H9 (cell line): Measurements from ENCODE around the gene KIF22. TPM values are rescaled to one million over a fixed set of nuclear protein-coding genes. Genes with fewer than 3 reads are reported as not detected.

Experiments
- DNase-seq: peaks from one replicate; pipeline ENCODE4 v3.0.0-alpha.2; 2017
- H2AFZ ChIP-seq: one replicate; pipeline ENCODE4 v1.6.1; 2013; ENCODE audit warnings: mild to moderate bottlenecking, low read length, control low read depth, moderate library complexity
- H2AK5ac ChIP-seq: 2 replicates; pipeline ENCODE4 v1.6.1; 2013; ENCODE audit warnings: low read length, control low read depth, mixed read lengths; ENCODE audit not compliant: insufficient read length
- H2BK120ac ChIP-seq: one replicate; pipeline ENCODE4 v1.6.1; 2013; ENCODE audit warnings: low read depth, mild to moderate bottlenecking, low read length, control low read depth, inconsistent platforms; ENCODE audit not compliant: poor library complexity, severe bottlenecking
- H2BK12ac ChIP-seq: 2 replicates; pipeline ENCODE4 v1.6.1; 2013; ENCODE audit warnings: low read length, control low read depth, mixed read lengths, low read depth; ENCODE audit not compliant: insufficient read length
- H2BK15ac ChIP-seq: 2 replicates; pipeline ENCODE4 v1.6.1; 2013; ENCODE audit warnings: low read depth, low read length, control low read depth
- H2BK20ac ChIP-seq: one replicate; pipeline ENCODE4 v1.6.1; 2013; ENCODE audit warnings: low read depth, mild to moderate bottlenecking, low read length, control low read depth, inconsistent platforms; ENCODE audit not compliant: poor library complexity, severe bottlenecking
- H2BK5ac ChIP-seq: 2 replicates; pipeline ENCODE4 v1.6.1; 2013; ENCODE audit warnings: low read length, control low read depth, mixed read lengths; ENCODE audit not compliant: insufficient read length
- H3K14ac ChIP-seq: 2 replicates; pipeline ENCODE4 v1.6.1; 2013; ENCODE audit warnings: low read length, control low read depth; ENCODE audit not compliant: insufficient read depth
- H3K18ac ChIP-seq: 2 replicates; pipeline ENCODE4 v1.6.1; 2013; ENCODE audit warnings: low read depth, mild to moderate bottlenecking, mixed read lengths, low read length, control low read depth; ENCODE audit not compliant: insufficient read length
- H3K23ac ChIP-seq: 2 replicates; pipeline ENCODE4 v1.6.1; 2013; ENCODE audit warnings: low read length, control low read depth, mixed read lengths, low read depth; ENCODE audit not compliant: insufficient read length
- H3K23me2 ChIP-seq: 2 replicates; pipeline ENCODE4 v1.6.1; 2013; ENCODE audit warnings: low read depth, mild to moderate bottlenecking, mixed read lengths, low read length, control low read depth; ENCODE audit not compliant: insufficient read length, poor library complexity, severe bottlenecking
- H3K27ac ChIP-seq: 2 replicates; pipeline ENCODE4 v1.5.1; 2013; ENCODE audit warnings: low read length, control low read depth, mixed read lengths, low read depth; ENCODE audit not compliant: insufficient read length
- H3K27me3 ChIP-seq: 2 replicates; pipeline ENCODE4 v1.6.1; 2013; ENCODE audit warnings: low read length, control low read depth, inconsistent platforms; ENCODE audit not compliant: insufficient read depth
- H3K4ac ChIP-seq: 2 replicates; pipeline ENCODE4 v1.6.1; 2013; ENCODE audit warnings: low read depth, mild to moderate bottlenecking, control low read depth, inconsistent platforms, low read length, moderate library complexity
- H3K4me1 ChIP-seq: 2 replicates; pipeline ENCODE4 v1.6.1; 2013; ENCODE audit warnings: low read length, control low read depth, inconsistent platforms; ENCODE audit not compliant: insufficient read depth
- H3K4me2 ChIP-seq: 2 replicates; pipeline ENCODE4 v1.6.1; 2013; ENCODE audit warnings: low read length, control low read depth, mixed read lengths; ENCODE audit not compliant: insufficient read length, insufficient read depth
- H3K56ac ChIP-seq: 2 replicates; pipeline ENCODE4 v1.6.1; 2013; ENCODE audit warnings: low read depth, mild to moderate bottlenecking, mixed read lengths, low read length, control low read depth; ENCODE audit not compliant: insufficient read length
- H3K79me1 ChIP-seq: 2 replicates; pipeline ENCODE4 v1.6.1; 2013; ENCODE audit warnings: low read depth, mild to moderate bottlenecking, moderate library complexity, low read length, control low read depth, inconsistent platforms; ENCODE audit not compliant: insufficient read depth, poor library complexity, severe bottlenecking
- H3K79me2 ChIP-seq: 2 replicates; pipeline ENCODE4 v1.6.1; 2013; ENCODE audit warnings: low read length, control low read depth, inconsistent platforms; ENCODE audit not compliant: insufficient read depth
- H3K9ac ChIP-seq: 2 replicates; pipeline ENCODE4 v1.6.1; 2013; ENCODE audit warnings: low read length, control low read depth, mixed read lengths; ENCODE audit not compliant: insufficient read length; ENCODE audit errors: extremely low read depth
- H3K9me3 ChIP-seq: one replicate; pipeline ENCODE4 v1.6.1; 2013; ENCODE audit warnings: low read depth, low read length, inconsistent platforms; ENCODE audit not compliant: control insufficient read depth
- H3T11ph ChIP-seq: one replicate; pipeline ENCODE4 v1.6.1; 2013; ENCODE audit warnings: mild to moderate bottlenecking, low read length, control low read depth, inconsistent platforms
- H4K20me1 ChIP-seq: one replicate; pipeline ENCODE4 v1.6.1; 2013; ENCODE audit not compliant: control insufficient read depth, insufficient read length, insufficient read depth
- H4K5ac ChIP-seq: 2 replicates; pipeline ENCODE4 v1.6.1; 2013; ENCODE audit warnings: low read depth, mild to moderate bottlenecking, mixed read lengths, low read length, control low read depth; ENCODE audit not compliant: insufficient read length
- H4K8ac ChIP-seq: replicated peaks from 2 replicates; pipeline ENCODE4 v1.6.1; 2013; ENCODE audit warnings: low read length, control low read depth, mixed read lengths, low read depth; ENCODE audit not compliant: insufficient read length
- H4K91ac ChIP-seq: 2 replicates; pipeline ENCODE4 v1.6.1; 2013; ENCODE audit warnings: low read depth, mild to moderate bottlenecking, moderate library complexity, mixed read lengths, low read length, control low read depth; ENCODE audit not compliant: insufficient read length
- H3K27ac Mint-ChIP-seq, 3 experiments: 2 replicates in 2 of 3; 3 replicates in 1 of 3; pipeline ENCODE4 v1.8.0; 2020 to 2021; ENCODE audit warnings: mixed read lengths in 3 of 3, mild to moderate bottlenecking in 1 of 3, moderate library complexity in 1 of 3
- H3K27me3 Mint-ChIP-seq: 2 replicates; pipeline ENCODE4 v1.8.0; 2021; ENCODE audit warnings: low read depth, mild to moderate bottlenecking, moderate library complexity, mixed read lengths
- H3K36me3 Mint-ChIP-seq, 3 experiments: 2 replicates in 2 of 3; 3 replicates in 1 of 3; pipeline ENCODE4 v1.8.0; 2020 to 2021; ENCODE audit warnings: low read depth in 3 of 3, mixed read lengths in 3 of 3; ENCODE audit not compliant: insufficient read depth in 1 of 3
- H3K4me1 Mint-ChIP-seq, 2 experiments: 2 replicates each; pipeline ENCODE4 v1.8.0; 2020; ENCODE audit warnings: mixed read lengths in 2 of 2
- H3K4me3 Mint-ChIP-seq, 2 experiments: 2 replicates in 1 of 2; 3 replicates in 1 of 2; pipeline ENCODE4 v1.8.0; 2020 to 2021; ENCODE audit warnings: mild to moderate bottlenecking in 2 of 2, mixed read lengths in 2 of 2, moderate library complexity in 1 of 2
- H3K9me3 Mint-ChIP-seq, 2 experiments: 2 replicates in 1 of 2; 3 replicates in 1 of 2; pipeline ENCODE4 v1.8.0; 2020; ENCODE audit warnings: mild to moderate bottlenecking in 2 of 2, mixed read lengths in 2 of 2, moderate library complexity in 1 of 2
- WGBS: extraction: QIAGEN DNeasy Blood & Tissue Kit; methylation state at CpG from one replicate; pipeline ENCODE4 v1.1.7; 2013; ENCODE audit warnings: missing lambda C conversion rate, low lambda C conversion rate, mixed read lengths; ENCODE audit not compliant: insufficient read length; ENCODE audit errors: extremely low coverage; 5-methylcytosine and 5-hydroxymethylcytosine counted together
- total RNA-seq: library from RNA; stranded (reverse); gene quantifications from 2 replicates; pipeline ENCODE4 v1.2.1, GENCODE V29; 2021
- TF ChIP-seq, protein P1 (sequence below): fragments of 200-600 bp; sonication (generic); conservative IDR thresholded peaks from 3 replicates; pipeline ENCODE4 v1.8.0; 2021; ENCODE audit warnings: antibody characterized with exemption, mild to moderate bottlenecking

The KIF22 gene
- total RNA-seq, 1 experiment from 2014 or later = 151 TPM

DNA sequence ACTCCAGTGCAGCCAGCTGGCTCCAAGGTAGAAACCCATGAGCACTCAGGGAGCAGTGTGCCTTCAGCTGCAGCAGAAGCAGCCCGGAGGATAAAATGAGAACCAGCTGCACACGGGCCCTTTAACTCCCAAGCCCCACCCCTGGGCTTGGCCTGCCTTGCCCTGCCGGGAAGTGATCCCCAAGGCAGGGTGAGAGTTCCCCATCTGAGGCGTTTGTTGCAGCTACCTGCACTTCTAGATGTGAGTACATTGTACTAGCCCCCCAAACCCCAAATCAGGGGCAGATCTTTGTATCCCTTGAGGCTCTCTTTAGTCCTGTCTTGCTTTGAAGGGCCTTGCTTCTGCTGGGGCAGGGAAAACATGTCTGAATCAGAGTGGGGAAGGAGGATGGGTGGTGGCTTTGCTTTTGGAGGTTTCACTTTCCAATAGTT, 29.7 kb downstream of the KIF22 start, which contains the start of gene MVP:
TSS of gene MVP (plus strand) at position 192 of the 431 bp plus-strand sequence. CDS start 10,088 bp downstream, outside the sequence.
- Histone ChIP-seq H3K23me2 (peaks cover 2% of the 10 kb centered on the region), H3K9me3 (no peaks in the 10 kb centered on the region), H3K23ac (no peak within 1 kb of the TSS), H3K9ac (no peak within 1 kb of the TSS), H2BK20ac (no peak within 1 kb of the TSS), H3K79me2 (no peaks in the 10 kb centered on the region), H3K4ac (no peak within 1 kb of the TSS), H3K56ac (no peak within 1 kb of the TSS), H3K4me2 (no peak within 1 kb of the TSS), H2BK120ac (no peak within 1 kb of the TSS), H3K27ac (no peak within 1 kb of the TSS), H2BK12ac (no peak within 1 kb of the TSS), H4K20me1 (no peaks in the 10 kb centered on the region), H3K27me3 (no peaks in the 10 kb centered on the region), H3K4me1 (no peaks in the 10 kb centered on the region), H2AK5ac (no peak within 1 kb of the TSS), H4K91ac (no peak within 1 kb of the TSS), H3K18ac (no peak within 1 kb of the TSS), H4K8ac (no peak within 1 kb of the TSS), H2BK5ac (no peak within 1 kb of the TSS), H2BK15ac (no peak within 1 kb of the TSS), H3T11ph (no peak within 1 kb of the TSS), H3K14ac (no peak within 1 kb of the TSS), H3K79me1 (no peaks in the 10 kb centered on the region), H2AFZ (no peak within 1 kb of the TSS), H4K5ac (no peak within 1 kb of the TSS)
- TF ChIP-seq, protein P1, sequence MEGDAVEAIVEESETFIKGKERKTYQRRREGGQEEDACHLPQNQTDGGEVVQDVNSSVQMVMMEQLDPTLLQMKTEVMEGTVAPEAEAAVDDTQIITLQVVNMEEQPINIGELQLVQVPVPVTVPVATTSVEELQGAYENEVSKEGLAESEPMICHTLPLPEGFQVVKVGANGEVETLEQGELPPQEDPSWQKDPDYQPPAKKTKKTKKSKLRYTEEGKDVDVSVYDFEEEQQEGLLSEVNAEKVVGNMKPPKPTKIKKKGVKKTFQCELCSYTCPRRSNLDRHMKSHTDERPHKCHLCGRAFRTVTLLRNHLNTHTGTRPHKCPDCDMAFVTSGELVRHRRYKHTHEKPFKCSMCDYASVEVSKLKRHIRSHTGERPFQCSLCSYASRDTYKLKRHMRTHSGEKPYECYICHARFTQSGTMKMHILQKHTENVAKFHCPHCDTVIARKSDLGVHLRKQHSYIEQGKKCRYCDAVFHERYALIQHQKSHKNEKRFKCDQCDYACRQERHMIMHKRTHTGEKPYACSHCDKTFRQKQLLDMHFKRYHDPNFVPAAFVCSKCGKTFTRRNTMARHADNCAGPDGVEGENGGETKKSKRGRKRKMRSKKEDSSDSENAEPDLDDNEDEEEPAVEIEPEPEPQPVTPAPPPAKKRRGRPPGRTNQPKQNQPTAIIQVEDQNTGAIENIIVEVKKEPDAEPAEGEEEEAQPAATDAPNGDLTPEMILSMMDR = no peak
- Mint-ChIP-seq H3K4me3 (no peak within 1 kb of the TSS; a peak in 1 of 5 replicates), H3K27ac (peak within 1 kb of the TSS in 2 of 3 experiments; percentile 73 to 84; a peak in 4 of 7 replicates), H3K36me3 (peaks cover 24 to 38% (median 35%) of the 10 kb centered on the region in 3 experiments), H3K9me3 (no peaks in the 10 kb centered on the region; a peak in 1 of 5 replicates), H3K4me1 (peaks cover 33 to 43% of the 10 kb centered on the region in 2 experiments), H3K27me3 (no peaks in the 10 kb centered on the region; the same call in 1 of the 2 replicates)
- no CpG with 5 or more reads among the region's 4 CpGs for WGBS
- DNase-seq = no peak
